NCI-H1436 treated with DMSO at 0.1 percent for 48 hours (cell line): Measurements from ENCODE around the gene NELL2.

Experiments used
- DNase-seq: peaks from one replicate; lab custom pipeline; 2025; lab: John Stamatoyannopoulos, UW

Gene NELL2

DNA sequence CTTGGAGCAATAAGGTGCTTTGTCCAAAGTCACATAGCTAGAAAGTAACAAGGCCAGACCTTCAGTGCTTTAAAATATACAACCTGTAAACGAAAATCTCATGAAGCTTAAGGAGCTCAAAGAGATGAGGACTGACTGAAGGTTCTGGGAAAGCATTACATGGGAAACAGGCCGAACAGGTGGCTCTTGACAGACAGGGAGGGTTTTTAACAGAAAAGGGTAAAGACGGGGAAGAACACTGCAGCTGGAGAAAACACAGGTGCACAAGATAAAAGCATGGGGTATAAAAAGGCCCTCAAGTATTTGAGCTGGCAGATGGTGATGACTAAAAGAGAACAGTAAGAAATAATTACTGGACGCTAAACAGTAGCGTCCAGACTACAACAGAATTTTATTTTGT lies 257.2 kb downstream of the NELL2 start:
- DNase-seq, result peak; percentile 51

DNA sequence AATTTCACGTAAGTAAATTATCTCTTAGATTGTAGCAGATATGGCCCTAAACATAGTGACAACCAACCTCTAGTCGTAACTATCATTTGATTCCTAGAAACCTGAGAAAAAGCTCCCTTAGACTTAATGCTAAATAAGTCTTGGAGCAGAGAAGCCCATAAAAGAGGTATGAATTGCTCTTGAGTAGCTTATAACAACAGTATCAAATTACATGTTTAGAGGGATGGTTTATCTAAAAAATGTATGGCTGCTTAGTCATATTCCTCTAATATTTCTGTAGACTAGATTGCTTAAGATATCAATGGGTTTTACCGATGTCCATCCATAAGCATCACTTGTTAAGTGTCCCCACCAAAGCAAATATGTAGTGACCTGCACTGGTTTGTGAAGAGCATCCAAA lies 259.7 kb downstream of the NELL2 start:
- peak; percentile 23 for DNase-seq

GRCh38 chr12:44611538-44611937 lies 264.6 kb downstream of the NELL2 start:
- no peak for DNase-seq

- no peak for DNase-seq
Observed at GRCh38 chr12:44603701-44604100, 272.4 kb downstream of the NELL2 start.

- no peak for DNase-seq
Observed at GRCh38 chr12:44592626-44593025, 283.5 kb downstream of the NELL2 start.

DNA sequence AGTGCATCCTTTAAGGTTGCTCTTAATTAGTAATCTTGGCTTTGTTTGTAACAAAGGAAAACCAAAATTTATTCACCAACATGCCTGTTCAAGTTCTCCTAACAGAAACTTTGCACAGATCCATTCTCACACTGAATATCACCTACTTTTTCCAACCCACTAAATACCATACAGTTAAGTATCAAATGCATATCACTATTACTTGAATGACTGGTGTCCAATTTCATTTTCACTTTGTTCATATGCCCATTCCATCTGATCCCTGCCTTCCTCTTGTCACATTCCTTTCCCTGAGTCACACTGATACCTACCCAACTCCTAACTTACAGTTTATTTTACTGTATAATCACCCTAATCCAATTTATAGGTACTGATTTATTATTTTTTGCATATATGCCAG lies 286.4 kb downstream of the NELL2 start:
- DNase-seq, result no peak

DNA sequence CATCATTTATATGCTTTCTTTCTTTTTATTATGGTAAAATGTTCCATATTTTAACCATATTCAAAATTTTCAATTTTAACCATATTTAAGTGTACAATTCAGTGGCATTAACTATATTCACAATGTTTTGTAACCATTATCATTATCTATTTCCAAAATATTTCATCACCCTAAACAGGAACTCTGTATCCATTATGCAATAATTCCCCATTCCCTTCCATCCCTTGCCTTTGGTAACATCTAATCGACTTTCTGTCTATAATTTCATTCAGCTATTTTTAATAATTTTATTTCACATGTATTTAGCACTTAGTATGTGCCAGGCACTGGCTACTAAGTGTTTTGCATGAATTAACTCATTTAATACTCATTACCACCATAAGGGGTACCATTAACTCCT lies 287.5 kb downstream of the NELL2 start:
- DNase-seq, result no peak

GRCh38 chr12:44584625-44585024 lies 291.5 kb downstream of the NELL2 start:
- no peak for DNase-seq

GRCh38 chr12:44582521-44582920 lies 293.6 kb downstream of the NELL2 start:
- no peak for DNase-seq

GRCh38 chr12:44581642-44582242 lies 294.4 kb downstream of the NELL2 start:
- no peak for DNase-seq

- DNase-seq, result no peak
Observed at GRCh38 chr12:44574586-44574985, 301.5 kb downstream of the NELL2 start.

DNA sequence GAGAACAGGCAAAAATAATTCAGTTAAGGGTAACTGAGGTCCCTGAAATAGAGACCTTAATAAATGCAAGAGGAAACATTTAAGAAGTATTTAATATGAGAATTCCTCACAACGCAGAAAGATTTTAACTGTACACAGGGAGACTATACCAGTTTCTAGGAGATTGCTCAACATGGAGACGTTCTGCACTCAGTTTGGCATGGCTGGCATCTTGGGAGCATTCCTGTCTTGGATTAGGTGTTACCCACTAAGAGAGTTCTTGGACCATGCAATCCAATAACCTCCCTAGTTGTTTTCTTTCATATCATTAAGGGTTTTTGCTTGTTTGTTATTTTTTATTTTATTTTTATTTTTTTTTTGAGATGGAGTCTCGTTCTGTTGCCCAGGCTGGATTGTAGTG lies 302.4 kb downstream of the NELL2 start:
- no peak for DNase-seq

DNA sequence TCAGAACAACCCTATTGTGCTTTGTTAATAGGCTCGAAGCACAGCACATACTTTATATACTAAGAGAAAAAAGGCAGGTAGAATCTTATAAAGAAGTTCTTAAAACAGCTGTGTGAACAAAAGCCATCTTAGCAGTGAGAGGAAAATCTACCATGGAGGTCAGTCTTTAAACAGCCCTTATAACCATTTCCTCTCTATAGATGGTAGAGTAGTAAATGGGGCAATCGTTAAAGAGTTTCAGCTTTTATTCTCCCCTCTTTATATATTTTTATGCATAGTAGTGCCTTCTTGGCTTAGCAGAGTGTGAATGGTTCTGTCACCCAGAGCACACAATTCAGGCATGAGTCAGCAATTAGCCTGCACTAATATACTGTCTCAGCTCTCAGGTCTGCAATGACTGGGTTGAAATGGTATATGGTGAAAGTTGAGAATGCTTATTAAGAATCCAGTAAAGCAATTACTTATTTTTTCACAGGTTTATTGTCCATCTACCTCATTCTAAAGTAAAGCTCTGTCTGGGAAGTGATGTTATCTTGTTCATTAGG lies 305.0 kb downstream of the NELL2 start:
- no peak for DNase-seq

DNA sequence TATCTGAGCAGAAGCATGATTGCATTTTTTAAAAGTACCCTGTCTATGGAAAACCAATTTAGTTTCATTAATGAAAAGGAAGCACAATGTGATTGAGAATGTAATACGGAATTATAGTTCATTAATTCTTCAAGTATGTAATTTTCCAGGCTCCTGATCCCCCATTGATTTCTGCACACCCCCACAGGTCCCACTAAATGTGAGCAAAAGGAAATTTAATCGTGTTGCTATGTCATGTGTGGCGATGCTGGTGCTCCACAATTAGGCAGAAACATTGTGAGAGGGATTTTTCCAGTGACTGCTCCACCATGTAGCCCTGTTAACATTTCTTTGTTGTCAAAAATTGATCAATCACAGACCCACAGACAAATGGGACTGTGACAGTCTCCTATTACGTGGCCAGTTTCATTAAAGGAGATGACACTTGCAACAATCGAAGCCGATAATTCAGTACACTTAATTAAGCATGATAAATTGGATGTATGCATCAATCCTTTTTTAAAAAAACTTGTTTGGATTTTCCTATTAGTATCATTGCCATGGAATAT lies 306.0 kb downstream of the NELL2 start:
- no peak for DNase-seq

- DNase-seq, result no peak
Observed at GRCh38 chr12:44565163-44565562, 311.0 kb downstream of the NELL2 start.

DNA sequence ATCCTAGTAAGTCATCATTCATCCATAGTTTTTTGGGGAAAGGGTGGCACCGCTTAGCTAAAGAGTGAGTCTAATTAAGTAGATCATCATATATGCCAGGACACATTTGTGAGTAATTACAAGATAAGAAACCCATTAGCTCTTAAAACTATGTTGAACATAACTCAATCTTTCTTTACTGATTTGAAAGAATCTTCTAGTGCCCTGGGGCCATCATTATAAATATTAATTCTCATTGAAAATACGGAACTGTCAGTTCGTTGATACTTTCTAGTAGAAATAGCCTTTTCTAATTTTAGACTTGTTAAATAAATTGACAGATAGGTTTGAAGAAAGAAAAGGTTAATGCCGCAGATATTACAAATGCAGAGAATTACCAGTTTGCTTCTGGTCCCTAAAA lies 312.6 kb downstream of the NELL2 start:
- DNase-seq, result no peak

DNA sequence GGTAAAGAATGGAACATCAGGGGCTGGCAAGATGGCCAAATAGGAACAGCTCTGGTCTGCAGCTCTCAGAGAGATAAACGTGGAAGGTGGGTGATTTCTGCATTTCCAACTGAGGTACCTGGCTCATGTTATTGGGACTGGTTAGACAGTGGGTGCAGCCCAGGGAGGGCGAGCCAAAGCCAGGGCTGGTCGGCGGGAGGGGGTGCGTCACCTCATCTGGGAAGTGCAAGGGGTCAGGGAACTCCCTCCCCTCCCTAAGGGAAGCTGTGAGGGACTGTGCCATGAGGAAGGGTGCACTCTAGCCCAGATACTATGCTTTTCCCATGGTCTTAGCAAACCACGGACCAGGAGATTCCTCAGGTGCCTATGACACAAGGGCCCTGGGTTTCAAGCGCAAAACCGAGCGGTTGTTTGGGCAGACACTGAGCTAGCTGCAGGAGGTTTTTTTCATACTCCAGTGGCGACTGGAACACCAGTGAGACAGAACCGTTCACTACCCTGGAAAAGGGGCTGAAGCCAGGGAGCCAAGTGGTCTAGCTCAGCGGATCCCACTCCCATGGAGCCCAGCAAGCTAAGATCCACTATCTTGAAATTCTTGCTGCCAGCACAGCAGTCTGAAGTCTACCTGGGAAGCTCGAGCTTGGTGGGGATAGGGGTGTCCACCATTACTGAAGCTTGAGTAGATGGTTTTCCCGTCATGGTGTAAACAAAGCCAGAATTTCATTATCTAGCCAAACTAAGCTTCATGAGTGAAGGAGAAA lies 317.6 kb downstream of the NELL2 start:
- DNase-seq, result no peak

GRCh38 chr12:44555454-44555853 lies 320.7 kb downstream of the NELL2 start:
- DNase-seq, result no peak

DNA sequence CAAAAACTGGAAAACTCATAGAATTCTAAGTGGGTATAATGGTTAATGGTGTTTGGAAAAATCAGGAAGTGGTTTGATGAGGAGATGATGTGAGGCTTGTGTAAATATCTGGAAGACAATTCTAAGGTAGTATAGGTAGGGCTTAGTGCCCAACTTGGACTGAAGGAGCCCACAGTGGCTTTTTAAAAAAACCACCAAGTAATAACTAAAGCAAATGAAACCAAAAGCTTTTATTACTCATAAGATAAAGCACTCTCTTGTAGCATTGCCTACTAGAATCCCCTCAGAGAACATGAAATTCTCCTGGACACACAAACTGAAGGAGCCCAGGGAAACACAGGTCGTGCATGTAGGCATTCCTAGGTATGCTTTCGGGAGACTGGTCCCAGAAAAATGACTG lies 324.5 kb downstream of the NELL2 start:
- DNase-seq, result no peak

- no peak for DNase-seq
Observed at GRCh38 chr12:44550377-44550776, 325.7 kb downstream of the NELL2 start.

DNA sequence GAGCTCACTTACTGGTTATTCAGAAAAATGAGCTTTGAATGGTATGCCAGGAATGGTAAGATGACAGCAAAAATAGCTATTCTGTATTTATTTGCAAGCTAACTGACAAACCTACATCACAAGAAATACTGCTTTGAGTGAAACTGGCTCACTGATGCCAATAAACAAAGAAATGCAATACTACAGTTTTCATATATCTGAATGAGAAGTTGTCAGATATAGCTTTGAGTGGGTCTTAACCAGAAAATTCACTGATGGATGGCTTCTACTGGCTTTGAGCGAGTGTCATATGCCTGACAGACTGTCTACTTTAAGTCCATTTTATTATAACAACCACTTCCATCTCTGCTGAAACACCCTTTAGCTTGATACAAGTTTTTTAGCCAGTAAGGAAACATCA lies 330.1 kb downstream of the NELL2 start:
- no peak for DNase-seq

DNA sequence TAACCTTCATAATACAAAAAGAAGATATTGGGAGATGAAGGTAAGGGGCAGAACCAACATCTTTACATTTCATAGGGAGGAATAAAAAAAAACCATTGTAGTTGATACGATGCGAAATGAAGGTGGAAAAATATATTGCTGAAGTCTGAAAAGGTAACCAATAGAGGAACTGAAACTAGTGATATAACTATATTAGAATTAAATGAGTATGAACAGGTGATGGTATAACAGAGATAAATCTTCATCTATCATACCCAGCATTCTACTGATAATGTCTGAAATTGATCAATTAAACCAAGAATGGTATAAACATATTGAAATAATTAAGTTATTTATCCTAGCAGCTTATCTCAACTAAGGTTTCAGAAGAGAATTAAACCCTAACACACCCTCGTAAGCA lies 332.1 kb downstream of the NELL2 start:
- no peak for DNase-seq

DNA sequence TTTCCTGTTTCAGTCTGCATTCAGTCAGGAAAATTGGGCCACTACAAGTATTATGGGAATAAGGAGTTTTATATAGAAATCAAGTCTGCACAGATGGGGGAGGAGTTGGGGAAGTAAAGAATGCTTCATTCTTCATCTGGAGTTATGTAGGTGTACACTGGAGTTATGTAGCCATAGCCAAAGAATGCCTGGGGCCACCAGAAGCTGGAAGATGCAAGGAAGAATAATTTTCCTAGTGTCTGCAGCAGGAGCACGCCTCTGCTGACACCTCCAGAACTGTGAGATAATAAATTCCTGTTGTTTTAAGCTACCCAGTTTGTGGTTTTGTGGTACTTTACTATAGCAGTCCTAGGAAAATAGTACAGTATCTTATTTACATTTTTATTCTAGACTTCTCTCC lies 333.4 kb downstream of the NELL2 start:
- no peak for DNase-seq
